Liver (tissue), 9 donors: ENCODE measurements around the gene NSUN2. TPM values are rescaled to one million over a fixed set of nuclear protein-coding genes. Genes with fewer than 3 reads are reported as not detected.

Experiments used
- DNase-seq: peaks from one replicate; pipeline ENCODE4 v3.0.0-alpha.2; 2017; ENCODE audit warnings: low spot score
- H3K27ac ChIP-seq, 2 donors: one replicate each; pipeline ENCODE4 v1.7.0; 2013; ENCODE audit warnings: inconsistent platforms in 2 of 2, low read length in 2 of 2, control low read depth in 1 of 2, low read depth in 1 of 2, mild to moderate bottlenecking in 1 of 2
- H3K27me3 ChIP-seq, 4 donors: one replicate each; pipeline versions ENCODE4 v1.6.1 to v1.7.0; 2013; ENCODE audit warnings: low read length in 3 of 4, inconsistent platforms in 1 of 4, mild to moderate bottlenecking in 1 of 4, moderate library complexity in 1 of 4; ENCODE audit not compliant: control insufficient read depth in 4 of 4, insufficient read depth in 4 of 4
- H3K36me3 ChIP-seq, 4 donors: one replicate each; pipeline versions ENCODE4 v1.6.1 to v1.7.0; 2013; ENCODE audit warnings: low read length in 3 of 4, mild to moderate bottlenecking in 3 of 4, low read depth in 1 of 4, moderate library complexity in 1 of 4; ENCODE audit not compliant: control insufficient read depth in 4 of 4, insufficient read depth in 3 of 4
- H3K4me1 ChIP-seq, 4 donors: one replicate each; pipeline versions ENCODE4 v1.6.1 to v1.7.0; 2013; ENCODE audit warnings: low read length in 3 of 4, mild to moderate bottlenecking in 3 of 4, moderate library complexity in 1 of 4; ENCODE audit not compliant: control insufficient read depth in 4 of 4, insufficient read depth in 4 of 4
- H3K4me3 ChIP-seq, 3 donors: one replicate each; pipeline versions ENCODE4 v1.6.1 to v1.7.0; 2013; ENCODE audit warnings: low read length in 3 of 3, control low read depth in 1 of 3, low read depth in 1 of 3, mild to moderate bottlenecking in 1 of 3
- H3K9ac ChIP-seq, 2 donors: one replicate each; pipeline ENCODE4 v1.7.0; 2013; ENCODE audit warnings: low read length in 2 of 2, mild to moderate bottlenecking in 2 of 2, moderate library complexity in 2 of 2, control low read depth in 1 of 2, low read depth in 1 of 2
- H3K9me3 ChIP-seq, 4 donors: one replicate each; pipeline versions ENCODE4 v1.6.1 to v1.7.0; 2013; ENCODE audit warnings: low read length in 3 of 4; ENCODE audit not compliant: control insufficient read depth in 4 of 4
- EGR1 ChIP-seq, 2 donors: IDR thresholded peaks; 2 replicates each; pipeline ENCODE4 v1.6.1; 2016 to 2018; ENCODE audit warnings: antibody characterized with exemption in 2 of 2, low read depth in 2 of 2
- FOXA1 ChIP-seq: IDR thresholded peaks from 2 replicates; pipeline ENCODE4 v1.6.1; 2016; ENCODE audit warnings: antibody characterized with exemption
- FOXA2 ChIP-seq: IDR thresholded peaks from 2 replicates; pipeline ENCODE4 v1.6.1; 2016; ENCODE audit warnings: antibody characterized with exemption
- GABPA ChIP-seq, 2 donors: IDR thresholded peaks in 1 of 2; conservative IDR thresholded peaks in 1 of 2; 2 replicates each; pipeline ENCODE4 v1.6.1; 2016; ENCODE audit warnings: antibody characterized with exemption in 2 of 2, mild to moderate bottlenecking in 1 of 2, moderate library complexity in 1 of 2
- HNF4A ChIP-seq, 2 donors: conservative IDR thresholded peaks; 2 replicates each; pipeline ENCODE4 v1.6.1; 2016; ENCODE audit warnings: antibody characterized with exemption in 2 of 2, mild to moderate bottlenecking in 2 of 2
- HNF4G ChIP-seq: IDR thresholded peaks from 2 replicates; pipeline ENCODE4 v1.6.1; 2016; ENCODE audit warnings: antibody characterized with exemption
- JUND ChIP-seq, 2 donors: IDR thresholded peaks; 2 replicates each; pipeline ENCODE4 v1.6.1; 2016; ENCODE audit warnings: antibody characterized with exemption in 2 of 2
- NR2F2 ChIP-seq: IDR thresholded peaks from 2 replicates; pipeline ENCODE4 v1.6.1; 2016; ENCODE audit warnings: antibody characterized with exemption
- RAD21 ChIP-seq, 2 donors: IDR thresholded peaks; 2 replicates each; pipeline ENCODE4 v1.6.1; 2016; ENCODE audit warnings: antibody characterized with exemption in 2 of 2, mild to moderate bottlenecking in 2 of 2
- RXRA ChIP-seq, 2 donors: IDR thresholded peaks; 2 replicates each; pipeline ENCODE4 v1.6.1; 2017 to 2018; ENCODE audit warnings: antibody characterized with exemption in 2 of 2, mild to moderate bottlenecking in 1 of 2
- SP1 ChIP-seq: IDR thresholded peaks from 2 replicates; pipeline ENCODE4 v1.6.1; 2018; ENCODE audit warnings: antibody characterized with exemption, mild to moderate bottlenecking
- TAF1 ChIP-seq: conservative IDR thresholded peaks from 2 replicates; pipeline ENCODE4 v1.6.1; 2016; ENCODE audit warnings: antibody characterized with exemption, mild to moderate bottlenecking
- YY1 ChIP-seq: IDR thresholded peaks from 2 replicates; pipeline ENCODE4 v1.6.1; 2016; ENCODE audit warnings: antibody characterized with exemption, mild to moderate bottlenecking
- WGBS: extraction: QIAGEN DNeasy Blood & Tissue Kit; methylation state at CpG from one replicate; pipeline ENCODE4 v1.1.7; 2013; 5-methylcytosine and 5-hydroxymethylcytosine counted together
- polyA plus RNA-seq, 2 donors: library from polyadenylated mRNA; stranded (reverse) in 1 of 2; unstranded in 1 of 2; fragments of 200-250 nt in 1 of 2; fragments of >200 nt in 1 of 2; fragmentation: Nextera tagmentation in 1 of 2; extraction: Ambion mirVana in 1 of 2; gene quantifications; one replicate each; pipeline versions ENCODE4 v1.2.1 to v1.2.3, GENCODE V29; 2013 to 2015
- total RNA-seq, 2 donors: library from RNA; depleted of rRNA; stranded (reverse); fragments of >200 nt; gene quantifications; one replicate each; pipeline ENCODE4 v1.2.3, GENCODE V29; 2014
- TF ChIP-seq, protein P1 (sequence below): IDR thresholded peaks from 2 replicates; pipeline ENCODE4 v1.6.1; 2016; ENCODE audit warnings: antibody characterized with exemption
- TF ChIP-seq, protein P2 (sequence below): IDR thresholded peaks from 2 replicates; pipeline ENCODE4 v1.6.1; 2016; ENCODE audit warnings: antibody characterized with exemption
- TF ChIP-seq, protein P3 (sequence below): IDR thresholded peaks from 2 replicates; pipeline ENCODE4 v1.6.1; 2016; ENCODE audit warnings: antibody characterized with exemption
- TF ChIP-seq, protein P4 (sequence below): fragments of 150-350 bp; IDR thresholded peaks from 2 replicates; pipeline ENCODE4 v1.5.1; 2017; ENCODE audit warnings: improper control_type of control experiment, low read depth, low read length; ENCODE audit not compliant: missing input control
- TF ChIP-seq, protein P5 (sequence below): IDR thresholded peaks from 2 replicates; pipeline ENCODE4 v1.6.1; 2016; ENCODE audit warnings: antibody characterized with exemption, mild to moderate bottlenecking
- donor health status: healthy.
- donor health status: healthy.
- donor health status: healthy.
- donor health status: healthy.
- donor health status: healthy.

Gene NSUN2
- total and polyA plus RNA-seq, 4 donors, result 26.9 to 52.2 (median 28.1) TPM

GRCh38 chr5:6682239-6682638 lies 49.4 kb upstream of the NSUN2 start:
- Histone ChIP-seq H3K4me1 (peaks cover 0 to 7% (median 2%) of the 10 kb centered on the region in 4 donors), H3K27me3 (no peaks in the 10 kb centered on the region), H3K27ac (no peak overlapping the region), H3K4me3 (no peak overlapping the region), H3K9ac (no peak overlapping the region), H3K36me3 (no peaks in the 10 kb centered on the region), H3K9me3 (no peaks in the 10 kb centered on the region)
- no peak for DNase-seq
- TF ChIP-seq HNF4G (no peak), TAF1 (no peak), HNF4A (conservative IDR thresholded peaks at IDR 0.05) (no peak), SP1 (no peak), GABPA (IDR thresholded peaks at IDR 0.05 in 1 of 2, conservative IDR thresholded peaks at IDR 0.05 in 1 of 2) (no peak), FOXA1 (no peak), RAD21 (IDR thresholded peaks at IDR 0.05) (no peak), YY1 (no peak), NR2F2 (no peak), JUND (IDR thresholded peaks at IDR 0.05) (no peak), FOXA2 (no peak), EGR1 (IDR thresholded peaks at IDR 0.05; ENCODE audit: low read depth in 2 of 2) (no peak), RXRA (IDR thresholded peaks at IDR 0.05) (no peak)
- TF ChIP-seq, protein P1, sequence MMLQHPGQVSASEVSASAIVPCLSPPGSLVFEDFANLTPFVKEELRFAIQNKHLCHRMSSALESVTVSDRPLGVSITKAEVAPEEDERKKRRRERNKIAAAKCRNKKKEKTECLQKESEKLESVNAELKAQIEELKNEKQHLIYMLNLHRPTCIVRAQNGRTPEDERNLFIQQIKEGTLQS, result no peak
- TF ChIP-seq, protein P2, sequence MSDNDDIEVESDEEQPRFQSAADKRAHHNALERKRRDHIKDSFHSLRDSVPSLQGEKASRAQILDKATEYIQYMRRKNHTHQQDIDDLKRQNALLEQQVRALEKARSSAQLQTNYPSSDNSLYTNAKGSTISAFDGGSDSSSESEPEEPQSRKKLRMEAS, result no peak
- TF ChIP-seq, protein P3, sequence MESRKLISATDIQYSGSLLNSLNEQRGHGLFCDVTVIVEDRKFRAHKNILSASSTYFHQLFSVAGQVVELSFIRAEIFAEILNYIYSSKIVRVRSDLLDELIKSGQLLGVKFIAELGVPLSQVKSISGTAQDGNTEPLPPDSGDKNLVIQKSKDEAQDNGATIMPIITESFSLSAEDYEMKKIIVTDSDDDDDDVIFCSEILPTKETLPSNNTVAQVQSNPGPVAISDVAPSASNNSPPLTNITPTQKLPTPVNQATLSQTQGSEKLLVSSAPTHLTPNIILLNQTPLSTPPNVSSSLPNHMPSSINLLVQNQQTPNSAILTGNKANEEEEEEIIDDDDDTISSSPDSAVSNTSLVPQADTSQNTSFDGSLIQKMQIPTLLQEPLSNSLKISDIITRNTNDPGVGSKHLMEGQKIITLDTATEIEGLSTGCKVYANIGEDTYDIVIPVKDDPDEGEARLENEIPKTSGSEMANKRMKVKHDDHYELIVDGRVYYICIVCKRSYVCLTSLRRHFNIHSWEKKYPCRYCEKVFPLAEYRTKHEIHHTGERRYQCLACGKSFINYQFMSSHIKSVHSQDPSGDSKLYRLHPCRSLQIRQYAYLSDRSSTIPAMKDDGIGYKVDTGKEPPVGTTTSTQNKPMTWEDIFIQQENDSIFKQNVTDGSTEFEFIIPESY, result no peak
- TF ChIP-seq, protein P4, sequence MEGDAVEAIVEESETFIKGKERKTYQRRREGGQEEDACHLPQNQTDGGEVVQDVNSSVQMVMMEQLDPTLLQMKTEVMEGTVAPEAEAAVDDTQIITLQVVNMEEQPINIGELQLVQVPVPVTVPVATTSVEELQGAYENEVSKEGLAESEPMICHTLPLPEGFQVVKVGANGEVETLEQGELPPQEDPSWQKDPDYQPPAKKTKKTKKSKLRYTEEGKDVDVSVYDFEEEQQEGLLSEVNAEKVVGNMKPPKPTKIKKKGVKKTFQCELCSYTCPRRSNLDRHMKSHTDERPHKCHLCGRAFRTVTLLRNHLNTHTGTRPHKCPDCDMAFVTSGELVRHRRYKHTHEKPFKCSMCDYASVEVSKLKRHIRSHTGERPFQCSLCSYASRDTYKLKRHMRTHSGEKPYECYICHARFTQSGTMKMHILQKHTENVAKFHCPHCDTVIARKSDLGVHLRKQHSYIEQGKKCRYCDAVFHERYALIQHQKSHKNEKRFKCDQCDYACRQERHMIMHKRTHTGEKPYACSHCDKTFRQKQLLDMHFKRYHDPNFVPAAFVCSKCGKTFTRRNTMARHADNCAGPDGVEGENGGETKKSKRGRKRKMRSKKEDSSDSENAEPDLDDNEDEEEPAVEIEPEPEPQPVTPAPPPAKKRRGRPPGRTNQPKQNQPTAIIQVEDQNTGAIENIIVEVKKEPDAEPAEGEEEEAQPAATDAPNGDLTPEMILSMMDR, result no peak
- TF ChIP-seq, protein P5, sequence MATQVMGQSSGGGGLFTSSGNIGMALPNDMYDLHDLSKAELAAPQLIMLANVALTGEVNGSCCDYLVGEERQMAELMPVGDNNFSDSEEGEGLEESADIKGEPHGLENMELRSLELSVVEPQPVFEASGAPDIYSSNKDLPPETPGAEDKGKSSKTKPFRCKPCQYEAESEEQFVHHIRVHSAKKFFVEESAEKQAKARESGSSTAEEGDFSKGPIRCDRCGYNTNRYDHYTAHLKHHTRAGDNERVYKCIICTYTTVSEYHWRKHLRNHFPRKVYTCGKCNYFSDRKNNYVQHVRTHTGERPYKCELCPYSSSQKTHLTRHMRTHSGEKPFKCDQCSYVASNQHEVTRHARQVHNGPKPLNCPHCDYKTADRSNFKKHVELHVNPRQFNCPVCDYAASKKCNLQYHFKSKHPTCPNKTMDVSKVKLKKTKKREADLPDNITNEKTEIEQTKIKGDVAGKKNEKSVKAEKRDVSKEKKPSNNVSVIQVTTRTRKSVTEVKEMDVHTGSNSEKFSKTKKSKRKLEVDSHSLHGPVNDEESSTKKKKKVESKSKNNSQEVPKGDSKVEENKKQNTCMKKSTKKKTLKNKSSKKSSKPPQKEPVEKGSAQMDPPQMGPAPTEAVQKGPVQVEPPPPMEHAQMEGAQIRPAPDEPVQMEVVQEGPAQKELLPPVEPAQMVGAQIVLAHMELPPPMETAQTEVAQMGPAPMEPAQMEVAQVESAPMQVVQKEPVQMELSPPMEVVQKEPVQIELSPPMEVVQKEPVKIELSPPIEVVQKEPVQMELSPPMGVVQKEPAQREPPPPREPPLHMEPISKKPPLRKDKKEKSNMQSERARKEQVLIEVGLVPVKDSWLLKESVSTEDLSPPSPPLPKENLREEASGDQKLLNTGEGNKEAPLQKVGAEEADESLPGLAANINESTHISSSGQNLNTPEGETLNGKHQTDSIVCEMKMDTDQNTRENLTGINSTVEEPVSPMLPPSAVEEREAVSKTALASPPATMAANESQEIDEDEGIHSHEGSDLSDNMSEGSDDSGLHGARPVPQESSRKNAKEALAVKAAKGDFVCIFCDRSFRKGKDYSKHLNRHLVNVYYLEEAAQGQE, result no peak
- WGBS, result 62% methylated on average over 11 of the region's 11 CpGs
